Liver (tissue), 9 donors: ENCODE measurements around the gene TSPAN17. TPM values are rescaled to one million over a fixed set of nuclear protein-coding genes. Genes with fewer than 3 reads are reported as not detected.

ENCODE experiments used
- DNase-seq: peaks from one replicate; pipeline ENCODE4 v3.0.0-alpha.2; 2017; ENCODE audit warnings: low spot score
- H3K27ac ChIP-seq, 2 donors: one replicate each; pipeline ENCODE4 v1.7.0; 2013; ENCODE audit warnings: inconsistent platforms in 2 of 2, low read length in 2 of 2, control low read depth in 1 of 2, low read depth in 1 of 2, mild to moderate bottlenecking in 1 of 2
- H3K27me3 ChIP-seq, 4 donors: one replicate each; pipeline versions ENCODE4 v1.6.1 to v1.7.0; 2013; ENCODE audit warnings: low read length in 3 of 4, inconsistent platforms in 1 of 4, mild to moderate bottlenecking in 1 of 4, moderate library complexity in 1 of 4; ENCODE audit not compliant: control insufficient read depth in 4 of 4, insufficient read depth in 4 of 4
- H3K36me3 ChIP-seq, 4 donors: one replicate each; pipeline versions ENCODE4 v1.6.1 to v1.7.0; 2013; ENCODE audit warnings: low read length in 3 of 4, mild to moderate bottlenecking in 3 of 4, low read depth in 1 of 4, moderate library complexity in 1 of 4; ENCODE audit not compliant: control insufficient read depth in 4 of 4, insufficient read depth in 3 of 4
- H3K4me1 ChIP-seq, 4 donors: one replicate each; pipeline versions ENCODE4 v1.6.1 to v1.7.0; 2013; ENCODE audit warnings: low read length in 3 of 4, mild to moderate bottlenecking in 3 of 4, moderate library complexity in 1 of 4; ENCODE audit not compliant: control insufficient read depth in 4 of 4, insufficient read depth in 4 of 4
- H3K4me3 ChIP-seq, 3 donors: one replicate each; pipeline versions ENCODE4 v1.6.1 to v1.7.0; 2013; ENCODE audit warnings: low read length in 3 of 3, control low read depth in 1 of 3, low read depth in 1 of 3, mild to moderate bottlenecking in 1 of 3
- H3K9ac ChIP-seq, 2 donors: one replicate each; pipeline ENCODE4 v1.7.0; 2013; ENCODE audit warnings: low read length in 2 of 2, mild to moderate bottlenecking in 2 of 2, moderate library complexity in 2 of 2, control low read depth in 1 of 2, low read depth in 1 of 2
- H3K9me3 ChIP-seq, 4 donors: one replicate each; pipeline versions ENCODE4 v1.6.1 to v1.7.0; 2013; ENCODE audit warnings: low read length in 3 of 4; ENCODE audit not compliant: control insufficient read depth in 4 of 4
- EGR1 ChIP-seq, 2 donors: IDR thresholded peaks; 2 replicates each; pipeline ENCODE4 v1.6.1; 2016 to 2018; ENCODE audit warnings: antibody characterized with exemption in 2 of 2, low read depth in 2 of 2
- FOXA1 ChIP-seq: IDR thresholded peaks from 2 replicates; pipeline ENCODE4 v1.6.1; 2016; ENCODE audit warnings: antibody characterized with exemption
- FOXA2 ChIP-seq: IDR thresholded peaks from 2 replicates; pipeline ENCODE4 v1.6.1; 2016; ENCODE audit warnings: antibody characterized with exemption
- GABPA ChIP-seq, 2 donors: IDR thresholded peaks in 1 of 2; conservative IDR thresholded peaks in 1 of 2; 2 replicates each; pipeline ENCODE4 v1.6.1; 2016; ENCODE audit warnings: antibody characterized with exemption in 2 of 2, mild to moderate bottlenecking in 1 of 2, moderate library complexity in 1 of 2
- HNF4A ChIP-seq, 2 donors: conservative IDR thresholded peaks; 2 replicates each; pipeline ENCODE4 v1.6.1; 2016; ENCODE audit warnings: antibody characterized with exemption in 2 of 2, mild to moderate bottlenecking in 2 of 2
- JUND ChIP-seq, 2 donors: IDR thresholded peaks; 2 replicates each; pipeline ENCODE4 v1.6.1; 2016; ENCODE audit warnings: antibody characterized with exemption in 2 of 2
- NR2F2 ChIP-seq: IDR thresholded peaks from 2 replicates; pipeline ENCODE4 v1.6.1; 2016; ENCODE audit warnings: antibody characterized with exemption
- RAD21 ChIP-seq, 2 donors: IDR thresholded peaks; 2 replicates each; pipeline ENCODE4 v1.6.1; 2016; ENCODE audit warnings: antibody characterized with exemption in 2 of 2, mild to moderate bottlenecking in 2 of 2
- RXRA ChIP-seq, 2 donors: IDR thresholded peaks; 2 replicates each; pipeline ENCODE4 v1.6.1; 2017 to 2018; ENCODE audit warnings: antibody characterized with exemption in 2 of 2, mild to moderate bottlenecking in 1 of 2
- TAF1 ChIP-seq: conservative IDR thresholded peaks from 2 replicates; pipeline ENCODE4 v1.6.1; 2016; ENCODE audit warnings: antibody characterized with exemption, mild to moderate bottlenecking
- WGBS: extraction: QIAGEN DNeasy Blood & Tissue Kit; methylation state at CpG from one replicate; pipeline ENCODE4 v1.1.7; 2013; 5-methylcytosine and 5-hydroxymethylcytosine counted together
- polyA plus RNA-seq, 2 donors: library from polyadenylated mRNA; stranded (reverse) in 1 of 2; unstranded in 1 of 2; fragments of 200-250 nt in 1 of 2; fragments of >200 nt in 1 of 2; fragmentation: Nextera tagmentation in 1 of 2; extraction: Ambion mirVana in 1 of 2; gene quantifications; one replicate each; pipeline versions ENCODE4 v1.2.1 to v1.2.3, GENCODE V29; 2013 to 2015
- total RNA-seq, 2 donors: library from RNA; depleted of rRNA; stranded (reverse); fragments of >200 nt; gene quantifications; one replicate each; pipeline ENCODE4 v1.2.3, GENCODE V29; 2014
- TF ChIP-seq, protein P1 (sequence below): IDR thresholded peaks from 2 replicates; pipeline ENCODE4 v1.6.1; 2016; ENCODE audit warnings: antibody characterized with exemption
- TF ChIP-seq, protein P2 (sequence below): fragments of 150-350 bp; IDR thresholded peaks from 2 replicates; pipeline ENCODE4 v1.5.1; 2017; ENCODE audit warnings: improper control_type of control experiment, low read depth, low read length; ENCODE audit not compliant: missing input control
- TF ChIP-seq, protein P3 (sequence below): IDR thresholded peaks from 2 replicates; pipeline ENCODE4 v1.6.1; 2016; ENCODE audit warnings: antibody characterized with exemption, mild to moderate bottlenecking
- donor health status: healthy.
- donor health status: healthy.
- donor health status: healthy.
- donor health status: healthy.
- donor health status: healthy.

TSPAN17 gene
- total and polyA plus RNA-seq, 4 donors: 5.7 to 43.4 (median 16.2) TPM

- H3K27me3 ChIP-seq: no peaks in the 10 kb centered on the region
- H3K36me3 ChIP-seq: peaks cover 0 to 12% (median 1%) of the 10 kb centered on the region in 4 donors
- TF ChIP-seq EGR1 (IDR thresholded peaks at IDR 0.05; ENCODE audit: low read depth in 2 of 2): no peak
- no peak for TF ChIP-seq FOXA1
- no peak for TF ChIP-seq RXRA (IDR thresholded peaks at IDR 0.05)
- TF ChIP-seq GABPA (IDR thresholded peaks at IDR 0.05 in 1 of 2, conservative IDR thresholded peaks at IDR 0.05 in 1 of 2): no peak
- no peaks in the 10 kb centered on the region for H3K9me3 ChIP-seq
- DNase-seq: no peak
- no peak overlapping the region for H3K4me3 ChIP-seq
- no peak overlapping the region for H3K27ac ChIP-seq
- peaks cover 5 to 13% (median 8%) of the 10 kb centered on the region in 4 donors for H3K4me1 ChIP-seq
- 88% methylated on average over 8 of the region's 8 CpGs for WGBS
- no peak overlapping the region for H3K9ac ChIP-seq
Observed at GRCh38 chr5:176652136-176652535, 4.9 kb downstream of the TSPAN17 start.

- no peak for DNase-seq
- Histone ChIP-seq H3K27me3 (no peaks in the 10 kb centered on the region), H3K9me3 (no peaks in the 10 kb centered on the region), H3K4me3 (no peak overlapping the region), H3K36me3 (peaks cover 0 to 12% (median 1%) of the 10 kb centered on the region in 4 donors), H3K27ac (no peak overlapping the region), H3K4me1 (peaks cover under 1 to 7% (median 6%) of the 10 kb centered on the region in 4 donors), H3K9ac (no peak overlapping the region)
- TF ChIP-seq, protein P1, sequence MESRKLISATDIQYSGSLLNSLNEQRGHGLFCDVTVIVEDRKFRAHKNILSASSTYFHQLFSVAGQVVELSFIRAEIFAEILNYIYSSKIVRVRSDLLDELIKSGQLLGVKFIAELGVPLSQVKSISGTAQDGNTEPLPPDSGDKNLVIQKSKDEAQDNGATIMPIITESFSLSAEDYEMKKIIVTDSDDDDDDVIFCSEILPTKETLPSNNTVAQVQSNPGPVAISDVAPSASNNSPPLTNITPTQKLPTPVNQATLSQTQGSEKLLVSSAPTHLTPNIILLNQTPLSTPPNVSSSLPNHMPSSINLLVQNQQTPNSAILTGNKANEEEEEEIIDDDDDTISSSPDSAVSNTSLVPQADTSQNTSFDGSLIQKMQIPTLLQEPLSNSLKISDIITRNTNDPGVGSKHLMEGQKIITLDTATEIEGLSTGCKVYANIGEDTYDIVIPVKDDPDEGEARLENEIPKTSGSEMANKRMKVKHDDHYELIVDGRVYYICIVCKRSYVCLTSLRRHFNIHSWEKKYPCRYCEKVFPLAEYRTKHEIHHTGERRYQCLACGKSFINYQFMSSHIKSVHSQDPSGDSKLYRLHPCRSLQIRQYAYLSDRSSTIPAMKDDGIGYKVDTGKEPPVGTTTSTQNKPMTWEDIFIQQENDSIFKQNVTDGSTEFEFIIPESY: no peak
- TF ChIP-seq FOXA1 (no peak), HNF4A (conservative IDR thresholded peaks at IDR 0.05) (no peak), RAD21 (IDR thresholded peaks at IDR 0.05) (no peak), FOXA2 (no peak), TAF1 (no peak), EGR1 (IDR thresholded peaks at IDR 0.05; ENCODE audit: low read depth in 2 of 2) (no peak)
- TF ChIP-seq, protein P2, sequence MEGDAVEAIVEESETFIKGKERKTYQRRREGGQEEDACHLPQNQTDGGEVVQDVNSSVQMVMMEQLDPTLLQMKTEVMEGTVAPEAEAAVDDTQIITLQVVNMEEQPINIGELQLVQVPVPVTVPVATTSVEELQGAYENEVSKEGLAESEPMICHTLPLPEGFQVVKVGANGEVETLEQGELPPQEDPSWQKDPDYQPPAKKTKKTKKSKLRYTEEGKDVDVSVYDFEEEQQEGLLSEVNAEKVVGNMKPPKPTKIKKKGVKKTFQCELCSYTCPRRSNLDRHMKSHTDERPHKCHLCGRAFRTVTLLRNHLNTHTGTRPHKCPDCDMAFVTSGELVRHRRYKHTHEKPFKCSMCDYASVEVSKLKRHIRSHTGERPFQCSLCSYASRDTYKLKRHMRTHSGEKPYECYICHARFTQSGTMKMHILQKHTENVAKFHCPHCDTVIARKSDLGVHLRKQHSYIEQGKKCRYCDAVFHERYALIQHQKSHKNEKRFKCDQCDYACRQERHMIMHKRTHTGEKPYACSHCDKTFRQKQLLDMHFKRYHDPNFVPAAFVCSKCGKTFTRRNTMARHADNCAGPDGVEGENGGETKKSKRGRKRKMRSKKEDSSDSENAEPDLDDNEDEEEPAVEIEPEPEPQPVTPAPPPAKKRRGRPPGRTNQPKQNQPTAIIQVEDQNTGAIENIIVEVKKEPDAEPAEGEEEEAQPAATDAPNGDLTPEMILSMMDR: no peak
- WGBS: 91% methylated on average over 18 of the region's 18 CpGs
Observed at GRCh38 chr5:176653401-176654385, 6.4 kb downstream of the TSPAN17 start.

GRCh38 chr5:176654856-176655255 is 7.6 kb downstream of the TSPAN17 start:
- Histone ChIP-seq H3K27ac (no peak overlapping the region), H3K4me3 (no peak overlapping the region), H3K9me3 (no peaks in the 10 kb centered on the region), H3K27me3 (no peaks in the 10 kb centered on the region), H3K9ac (no peak overlapping the region), H3K4me1 (peaks cover 2 to 15% (median 13%) of the 10 kb centered on the region in 4 donors), H3K36me3 (peaks cover 0 to 12% (median 1%) of the 10 kb centered on the region in 4 donors)
- no peak for DNase-seq
- 97% methylated on average over 14 of the region's 14 CpGs for WGBS
- no peak for TF ChIP-seq NR2F2
- TF ChIP-seq GABPA (IDR thresholded peaks at IDR 0.05 in 1 of 2, conservative IDR thresholded peaks at IDR 0.05 in 1 of 2): no peak
- TF ChIP-seq, protein P2: no peak
- TF ChIP-seq FOXA1: no peak
- TF ChIP-seq, protein P3, sequence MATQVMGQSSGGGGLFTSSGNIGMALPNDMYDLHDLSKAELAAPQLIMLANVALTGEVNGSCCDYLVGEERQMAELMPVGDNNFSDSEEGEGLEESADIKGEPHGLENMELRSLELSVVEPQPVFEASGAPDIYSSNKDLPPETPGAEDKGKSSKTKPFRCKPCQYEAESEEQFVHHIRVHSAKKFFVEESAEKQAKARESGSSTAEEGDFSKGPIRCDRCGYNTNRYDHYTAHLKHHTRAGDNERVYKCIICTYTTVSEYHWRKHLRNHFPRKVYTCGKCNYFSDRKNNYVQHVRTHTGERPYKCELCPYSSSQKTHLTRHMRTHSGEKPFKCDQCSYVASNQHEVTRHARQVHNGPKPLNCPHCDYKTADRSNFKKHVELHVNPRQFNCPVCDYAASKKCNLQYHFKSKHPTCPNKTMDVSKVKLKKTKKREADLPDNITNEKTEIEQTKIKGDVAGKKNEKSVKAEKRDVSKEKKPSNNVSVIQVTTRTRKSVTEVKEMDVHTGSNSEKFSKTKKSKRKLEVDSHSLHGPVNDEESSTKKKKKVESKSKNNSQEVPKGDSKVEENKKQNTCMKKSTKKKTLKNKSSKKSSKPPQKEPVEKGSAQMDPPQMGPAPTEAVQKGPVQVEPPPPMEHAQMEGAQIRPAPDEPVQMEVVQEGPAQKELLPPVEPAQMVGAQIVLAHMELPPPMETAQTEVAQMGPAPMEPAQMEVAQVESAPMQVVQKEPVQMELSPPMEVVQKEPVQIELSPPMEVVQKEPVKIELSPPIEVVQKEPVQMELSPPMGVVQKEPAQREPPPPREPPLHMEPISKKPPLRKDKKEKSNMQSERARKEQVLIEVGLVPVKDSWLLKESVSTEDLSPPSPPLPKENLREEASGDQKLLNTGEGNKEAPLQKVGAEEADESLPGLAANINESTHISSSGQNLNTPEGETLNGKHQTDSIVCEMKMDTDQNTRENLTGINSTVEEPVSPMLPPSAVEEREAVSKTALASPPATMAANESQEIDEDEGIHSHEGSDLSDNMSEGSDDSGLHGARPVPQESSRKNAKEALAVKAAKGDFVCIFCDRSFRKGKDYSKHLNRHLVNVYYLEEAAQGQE: no peak
- no peak for TF ChIP-seq RXRA (IDR thresholded peaks at IDR 0.05)
- TF ChIP-seq JUND (IDR thresholded peaks at IDR 0.05): no peak
